B cell (primary cell): ENCODE results near the gene ICAM5. TPM values are rescaled to one million over a fixed set of nuclear protein-coding genes. Genes with fewer than 3 reads are reported as not detected.
A peak's percentile ranks its signal among the peaks of the same experiment; 100 is the strongest.

ENCODE experiments used
- ATAC-seq: fragments of 200-7000 bp; cut with Tn5 transposase; one replicate; pipeline ENCODE4 v1.10.0; 2021; ENCODE audit warnings: low read depth, mild to moderate bottlenecking, moderate number of reproducible peaks, moderate library complexity
- CTCF ChIA-PET: fragments of 350-600 bp; sonication (Branson Sonifier 250); formaldehyde crosslinking; loops from one replicate; lab custom pipeline; 2021; ENCODE audit warnings: antibody characterized with exemption, inconsistent platforms; lab: Charles Lee
- POLR2A ChIA-PET: fragments of 350-600 bp; sonication (Branson Sonifier 250); formaldehyde crosslinking; loops from one replicate; lab custom pipeline; 2021; ENCODE audit warnings: antibody characterized with exemption; lab: Charles Lee
- DNase-seq: peaks from one replicate; pipeline ENCODE4 v3.0.0; 2013
- H2AFZ ChIP-seq: 2 replicates; pipeline ENCODE4 v1.6.1; 2012; ENCODE audit warnings: mild to moderate bottlenecking, low read depth, low read length; ENCODE audit not compliant: insufficient read depth, poor library complexity, severe bottlenecking
- H3K27ac ChIP-seq, 2 donors: 1 replicate in 1 of 2; 2 replicates in 1 of 2; pipeline ENCODE4 v1.5.1; 2012 to 2013; ENCODE audit warnings: low read length in 2 of 2, mild to moderate bottlenecking in 2 of 2, moderate library complexity in 1 of 2
- H3K27me3 ChIP-seq, 4 experiments: fragments of 200-600 bp in 1 of 4; sonication (generic) in 1 of 4; replicated peaks in 1 of 4; 1 replicate in 2 of 4; 2 replicates in 2 of 4; pipeline versions ENCODE4 v1.6.1 to v1.7.0; 2013 to 2016; ENCODE audit warnings: low read length in 3 of 4, mild to moderate bottlenecking in 2 of 4, mixed read lengths in 1 of 4, moderate library complexity in 1 of 4; ENCODE audit not compliant: insufficient read depth in 4 of 4, control insufficient read depth in 3 of 4; ENCODE audit errors: control extremely low read depth in 1 of 4
- H3K36me3 ChIP-seq, 2 experiments: replicated peaks in 1 of 2; 1 replicate in 1 of 2; 2 replicates in 1 of 2; pipeline versions ENCODE4 v1.6.1 to v1.7.1; 2013; ENCODE audit warnings: low read length in 1 of 2; ENCODE audit not compliant: insufficient read depth in 2 of 2, control insufficient read depth in 1 of 2; ENCODE audit errors: control extremely low read depth in 1 of 2, extremely low read depth in 1 of 2
- H3K4me1 ChIP-seq, 2 donors: fragments of 200-600 bp in 1 of 2; sonication (generic) in 1 of 2; 1 replicate in 1 of 2; 2 replicates in 1 of 2; pipeline versions ENCODE4 v1.5.1 to v1.6.1; 2013 to 2017; ENCODE audit warnings: low read length in 2 of 2; ENCODE audit not compliant: control insufficient read depth in 2 of 2, insufficient read depth in 2 of 2
- H3K4me2 ChIP-seq: replicated peaks from 2 replicates; pipeline ENCODE3; 2012; ENCODE audit warnings: mild to moderate bottlenecking, low read depth, low read length; ENCODE audit not compliant: poor library complexity, severe bottlenecking
- H3K4me3 ChIP-seq, 5 experiments: fragments of 200-600 bp in 1 of 5; sonication (generic) in 1 of 5; 1 replicate in 3 of 5; 2 replicates in 2 of 5; pipeline versions ENCODE4 v1.5.1 to v1.7.0; 2011 to 2016; ENCODE audit warnings: low read length in 4 of 5, mild to moderate bottlenecking in 4 of 5, low read depth in 2 of 5, control low read depth in 1 of 5, moderate library complexity in 1 of 5; ENCODE audit not compliant: insufficient read depth in 1 of 5; ENCODE audit errors: control extremely low read depth in 1 of 5, extremely low read depth in 1 of 5
- H3K79me2 ChIP-seq: fragments of 200-600 bp; sonication (generic); one replicate; pipeline ENCODE4 v1.6.0; 2016; ENCODE audit warnings: low read length; ENCODE audit not compliant: control insufficient read depth, insufficient read depth
- H3K9ac ChIP-seq: fragments of 200-600 bp; sonication (generic); 2 replicates; pipeline ENCODE4 v1.6.1; 2017; ENCODE audit warnings: mild to moderate bottlenecking, low read length, moderate library complexity
- H3K9me3 ChIP-seq, 3 donors: one replicate each; pipeline versions ENCODE4 v1.6.1 to v1.7.1; 2013; ENCODE audit warnings: low read length in 2 of 3; ENCODE audit not compliant: control insufficient read depth in 2 of 3, insufficient read depth in 1 of 3; ENCODE audit errors: control extremely low read depth in 1 of 3
- H4K20me1 ChIP-seq: 2 replicates; pipeline ENCODE4 v1.6.0; 2012; ENCODE audit warnings: mild to moderate bottlenecking, low read length; ENCODE audit not compliant: insufficient read depth, control insufficient read depth, poor library complexity, severe bottlenecking
- H3K27ac Mint-ChIP-seq: one replicate; pipeline ENCODE4 v1.8.0; 2021; ENCODE audit warnings: mixed read lengths
- H3K27me3 Mint-ChIP-seq: one replicate; pipeline ENCODE4 v1.8.0; 2021; ENCODE audit warnings: mixed read lengths
- H3K4me1 Mint-ChIP-seq: one replicate; pipeline ENCODE4 v1.8.0; 2021; ENCODE audit warnings: mixed read lengths
- H3K4me3 Mint-ChIP-seq: one replicate; pipeline ENCODE4 v1.8.0; 2021; ENCODE audit warnings: mixed read lengths
- H3K9me3 Mint-ChIP-seq: one replicate; pipeline ENCODE4 v1.8.0; 2022; ENCODE audit warnings: mixed read lengths; ENCODE audit not compliant: insufficient read depth
- CTCF ChIP-seq: fragments of 200-600 bp; IDR thresholded peaks from one replicate; pipeline ENCODE4 v1.8.0; 2022; ENCODE audit warnings: antibody characterized with exemption, mild to moderate bottlenecking
- EZH2 ChIP-seq: IDR thresholded peaks from 2 replicates; pipeline ENCODE4 v1.6.1; 2012; ENCODE audit warnings: borderline replicate concordance, low read depth, mild to moderate bottlenecking, moderate library complexity, low read length; ENCODE audit not compliant: insufficient read depth, poor library complexity, severe bottlenecking
- WGBS: methylation state at CpG from one replicate; pipeline ENCODE4 v1.1.5; 2013; ENCODE audit warnings: missing lambda C conversion rate; ENCODE audit not compliant: insufficient coverage; 5-methylcytosine and 5-hydroxymethylcytosine counted together
- intact Hi-C: fragments of 100-400 bp; cut with micrococcal nuclease; formaldehyde crosslinking; loops from one replicate; pipeline ENCODE4 v1.10.0; 2022
- polyA plus RNA-seq: library from polyadenylated mRNA; depleted of rRNA; stranded (reverse); fragments of >200 nt; gene quantifications from 2 replicates; pipeline ENCODE4 v1.2.3, GENCODE V29; 2012
- total RNA-seq, 2 donors: library from RNA; stranded (reverse); fragments of 120-200 nt in 1 of 2; gene quantifications; 1 replicate in 1 of 2; 2 replicates in 1 of 2; pipeline versions ENCODE4 v1.2.3 to v1.2.4, GENCODE V29; 2013 to 2022

Gene ICAM5
- total and polyA plus RNA-seq, 2 donors (not counting 1 experiment from before 2014, with no cell fraction given), result 0.54 TPM; not detected in 1

- Histone ChIP-seq H3K27ac (no peak overlapping the region), H3K4me2 (no peak overlapping the region), H2AFZ (no peak overlapping the region), H3K79me2 (peaks cover 68% of the 10 kb centered on the region), H3K4me3 (no peak overlapping the region), H3K36me3 (peaks cover 0 to 61% of the 10 kb centered on the region in 2 experiments), H3K27me3 (no peaks in the 10 kb centered on the region), H4K20me1 (peaks cover 75% of the 10 kb centered on the region), H3K9ac (no peak overlapping the region), H3K4me1 (peaks cover 14 to 22% of the 10 kb centered on the region in 2 donors), H3K9me3 (peaks cover 0 to 9% (median 0%) of the 10 kb centered on the region in 3 donors)
- H3K4me1 Mint-ChIP-seq, result peaks cover 20% of the 10 kb centered on the region
- H3K27me3 Mint-ChIP-seq, result no peaks in the 10 kb centered on the region
- DNase-seq (peak; percentile 4), ATAC-seq (no peak)
- H3K4me3 Mint-ChIP-seq, result no peak overlapping the region
- H3K9me3 Mint-ChIP-seq, result no peaks in the 10 kb centered on the region
- TF ChIP-seq EZH2, result no peak
- TF ChIP-seq CTCF, result no peak
- H3K27ac Mint-ChIP-seq, result no peak overlapping the region
- ChIA-PET CTCF (interaction anchor here (1.2 to 1.3 kb wide), 2 partner anchors 61 to 104 kb away, joined by 3 read pairs; no protein-coding TSS in a partner anchor), POLR2A (no interaction called here)
- intact Hi-C loops, result no loop called here
- 98% methylated on average over 13 of the region's 13 CpGs for WGBS
These were observed 39.8 kb downstream of the ICAM5 start for GRCh38 chr19:10329555-10329954.
